Activated T-helper 1 cell treated with anti-CD3 and anti-CD28 coated beads, Interleukin-12 subunit alpha, Interleukin-12 subunit beta, Interleukin-2, Interleukin-4 antibody, amounts not matched to agents 30 ng/mL and 10 ng/mL and 1 ng/mL, durations not matched to agents 14 hours and 24 hours and 36 hours (primary cell): Measurements from ENCODE around the gene GRIA3. TPM values are rescaled to one million over a fixed set of nuclear protein-coding genes. Genes with fewer than 3 reads are reported as not detected.
"Not testable (repeated sequence)": the region's sequence is repeated elsewhere in the genome, so short reads cannot be mapped to it uniquely, and the experiment has no call there.

Experiments
- DNase-seq: peaks from one replicate; pipeline ENCODE4 v3.0.0; 2021; ENCODE audit warnings: low spot score
- H3K27ac Mint-ChIP-seq: one replicate; pipeline ENCODE4 v1.8.0; 2021; ENCODE audit warnings: mild to moderate bottlenecking, mixed read lengths
- H3K27me3 Mint-ChIP-seq: one replicate; pipeline ENCODE4 v1.8.0; 2022; ENCODE audit warnings: mild to moderate bottlenecking, moderate library complexity, mixed read lengths; ENCODE audit not compliant: insufficient read depth
- H3K36me3 Mint-ChIP-seq: one replicate; pipeline ENCODE4 v1.8.0; 2021; ENCODE audit warnings: low read depth, mixed read lengths
- H3K4me1 Mint-ChIP-seq: one replicate; pipeline ENCODE4 v1.8.0; 2021; ENCODE audit warnings: low read depth, mixed read lengths
- H3K4me3 Mint-ChIP-seq: one replicate; pipeline ENCODE4 v1.8.0; 2021; ENCODE audit warnings: mild to moderate bottlenecking, moderate library complexity, mixed read lengths
- H3K9me3 Mint-ChIP-seq: one replicate; pipeline ENCODE4 v1.8.0; 2021; ENCODE audit warnings: mixed read lengths
- intact Hi-C: fragments of 100-400 bp; cut with micrococcal nuclease; formaldehyde crosslinking; loops from one replicate; pipeline ENCODE4 v1.15.1; 2024
- total RNA-seq: library from RNA; stranded (reverse); gene quantifications from 2 replicates; pipeline ENCODE4 v1.2.3, GENCODE V29; 2022

The GRIA3 gene
- total RNA-seq, 1 donor from 2014 or later = not detected

DNA sequence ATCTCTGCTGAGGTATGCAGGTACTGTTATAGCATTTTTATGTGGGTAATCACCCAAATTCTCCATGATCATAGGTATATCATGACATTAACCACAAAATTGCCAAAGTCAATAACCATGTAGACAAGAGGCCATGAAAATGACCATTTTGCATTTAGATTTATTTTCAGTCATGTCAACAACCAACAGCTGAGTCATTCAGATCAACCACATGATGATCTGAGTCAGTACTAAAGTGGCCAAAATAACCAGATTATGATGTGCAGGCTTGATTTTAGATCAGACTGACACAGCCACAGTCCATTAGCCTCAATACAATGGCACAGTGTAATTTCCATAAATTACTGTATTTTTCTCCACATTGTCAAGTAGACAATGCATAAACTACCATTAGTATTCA lies 240.5 kb downstream of the GRIA3 start:
- intact Hi-C loops = no loop called here
- H3K9me3 Mint-ChIP-seq = no peaks in the 10 kb centered on the region

DNA sequence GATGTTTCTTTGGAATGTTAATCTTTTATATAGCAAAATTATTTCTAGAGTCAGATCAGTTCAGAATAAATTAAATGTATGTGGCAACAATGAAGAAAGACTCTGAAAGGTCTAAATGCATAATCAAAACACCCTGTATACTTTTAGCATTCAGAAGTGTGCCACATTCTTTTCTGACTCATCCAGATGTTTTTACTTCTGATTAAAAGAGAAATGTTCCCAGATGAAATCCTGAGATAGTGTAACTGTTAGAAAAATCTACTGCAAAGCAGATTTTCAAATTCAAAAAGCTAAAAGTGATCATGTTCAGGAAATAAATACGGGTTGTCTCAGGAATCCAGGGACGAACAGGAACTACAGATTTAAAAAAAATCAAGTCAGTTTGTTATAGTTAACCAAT lies 241.4 kb downstream of the GRIA3 start:
- H3K4me3 Mint-ChIP-seq = no peak overlapping the region
- intact Hi-C loops = no loop called here
- DNase-seq = no peak
- no peaks in the 10 kb centered on the region for H3K36me3 Mint-ChIP-seq
- no peaks in the 10 kb centered on the region for H3K4me1 Mint-ChIP-seq
- no peak overlapping the region for H3K27ac Mint-ChIP-seq
- no peaks in the 10 kb centered on the region for H3K9me3 Mint-ChIP-seq
- peaks cover 2% of the 10 kb centered on the region for H3K27me3 Mint-ChIP-seq

More for the DNA sequence above, 240.5 kb downstream of the GRIA3 start:
- Mint-ChIP-seq H3K4me3 (no peak overlapping the region), H3K4me1 (no peaks in the 10 kb centered on the region), H3K27ac (no peak overlapping the region), H3K36me3 (no peaks in the 10 kb centered on the region), H3K27me3 (peaks cover 2% of the 10 kb centered on the region)
- DNase-seq = no peak

- H3K27ac Mint-ChIP-seq = no peak overlapping the region
- H3K27me3 Mint-ChIP-seq = peaks cover 2% of the 10 kb centered on the region
- no peak overlapping the region for H3K4me3 Mint-ChIP-seq
- no peaks in the 10 kb centered on the region for H3K9me3 Mint-ChIP-seq
- no peaks in the 10 kb centered on the region for H3K36me3 Mint-ChIP-seq
- intact Hi-C loops = no loop called here
- no peak for DNase-seq
- H3K4me1 Mint-ChIP-seq = no peaks in the 10 kb centered on the region
Observed at GRCh38 chrX:123425904-123426303, 241.8 kb downstream of the GRIA3 start.

DNA sequence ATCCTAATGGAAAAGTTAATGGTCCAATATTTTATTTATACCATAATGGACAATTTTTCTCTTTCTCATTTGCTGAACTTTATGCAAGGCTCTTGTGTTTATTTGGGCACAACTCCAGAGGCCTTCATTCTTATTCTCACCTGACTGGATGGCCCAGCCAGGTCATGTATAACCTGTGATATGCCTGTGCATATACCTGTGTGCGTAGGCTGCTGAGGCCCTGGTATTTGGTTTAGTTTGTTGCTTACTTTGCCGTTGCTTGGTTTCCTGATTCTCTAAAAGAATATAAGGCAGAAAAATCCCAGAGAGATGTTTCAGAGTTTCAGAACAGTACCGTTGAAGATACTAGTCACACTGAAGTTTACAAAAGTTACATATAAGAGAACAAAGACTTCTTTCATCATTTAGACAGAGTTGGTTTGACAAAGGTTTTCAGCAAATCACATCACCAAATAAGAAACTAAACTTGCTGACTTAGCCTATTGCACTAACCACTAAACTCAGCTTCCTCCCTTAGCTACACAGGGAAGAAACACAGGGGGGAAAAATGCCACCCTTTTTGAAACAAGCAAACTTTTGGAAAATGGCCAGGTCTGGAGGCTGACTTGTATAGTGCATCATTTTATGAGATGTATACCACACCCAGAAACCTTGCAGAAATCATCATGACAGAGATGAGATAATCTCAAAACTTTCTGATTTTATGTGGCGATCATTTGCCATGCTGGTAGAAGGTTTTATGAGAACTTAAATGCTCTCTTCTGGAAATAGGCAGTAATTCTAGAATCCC lies 248.5 kb downstream of the GRIA3 start:
- H3K4me1 Mint-ChIP-seq = no peaks in the 10 kb centered on the region
- intact Hi-C loops = no loop called here
- H3K27me3 Mint-ChIP-seq = peaks cover 2% of the 10 kb centered on the region
- H3K4me3 Mint-ChIP-seq = no peak overlapping the region
- DNase-seq = no peak
- no peaks in the 10 kb centered on the region for H3K36me3 Mint-ChIP-seq
- H3K27ac Mint-ChIP-seq = no peak overlapping the region
- no peaks in the 10 kb centered on the region for H3K9me3 Mint-ChIP-seq

DNA sequence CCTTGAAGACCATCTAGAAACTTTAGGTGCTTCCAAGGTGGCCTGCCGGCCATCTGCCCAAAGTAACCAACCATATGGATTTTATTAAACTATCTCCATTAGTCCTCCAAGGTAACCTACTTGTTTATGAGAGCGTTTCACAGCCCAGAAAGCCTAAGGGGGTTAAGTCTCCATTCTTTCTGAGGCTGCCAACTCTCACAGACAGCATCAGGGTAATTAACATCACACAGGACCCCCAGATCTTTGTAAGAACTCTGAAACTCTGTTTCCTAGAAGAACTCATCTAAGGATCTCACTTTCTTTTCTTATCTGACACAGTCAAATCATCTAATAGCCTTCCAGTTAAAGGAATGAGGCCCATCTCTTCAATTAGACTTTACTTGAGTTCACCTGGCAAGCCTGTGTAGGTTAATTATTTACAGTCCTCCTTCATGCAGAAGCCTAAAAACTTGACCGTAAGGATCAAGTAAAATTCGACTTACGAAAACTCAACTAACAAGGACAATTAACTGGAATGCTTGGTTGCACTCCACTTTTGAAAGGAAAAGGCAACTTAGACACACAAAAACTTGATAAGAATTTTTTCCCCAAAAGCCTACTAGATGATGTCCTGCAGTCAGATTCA lies 252.5 kb downstream of the GRIA3 start:
- Mint-ChIP-seq H3K27ac (no peak overlapping the region), H3K9me3 (no peaks in the 10 kb centered on the region), H3K27me3 (no peaks in the 10 kb centered on the region), H3K4me3 (no peak overlapping the region), H3K4me1 (no peaks in the 10 kb centered on the region), H3K36me3 (no peaks in the 10 kb centered on the region)
- intact Hi-C loops = no loop called here
- DNase-seq = no peak

DNA sequence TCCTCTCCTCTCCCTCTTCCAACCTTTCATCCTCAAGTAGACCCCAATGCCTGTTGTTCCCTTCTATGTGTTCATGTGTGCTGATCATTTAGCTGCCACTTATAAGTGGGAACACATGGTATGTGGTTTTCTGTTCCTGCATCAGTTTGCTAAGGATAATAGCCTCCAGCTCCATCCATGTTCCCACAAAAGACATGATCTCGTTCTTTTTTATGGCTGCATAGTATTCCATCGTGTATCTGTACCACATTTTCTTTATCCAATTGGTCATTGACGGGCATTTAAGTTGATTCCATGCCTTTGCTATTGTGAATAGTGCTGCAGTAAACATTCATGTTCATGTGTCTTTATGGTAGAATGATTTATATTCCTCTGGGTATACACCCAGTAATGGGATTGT lies 255.8 kb downstream of the GRIA3 start:
- H3K4me3 Mint-ChIP-seq, H3K9me3 Mint-ChIP-seq, H3K27ac Mint-ChIP-seq, DNase-seq, H3K4me1 Mint-ChIP-seq, H3K36me3 Mint-ChIP-seq, H3K27me3 Mint-ChIP-seq, intact Hi-C loops: not testable (repeated sequence)

DNA sequence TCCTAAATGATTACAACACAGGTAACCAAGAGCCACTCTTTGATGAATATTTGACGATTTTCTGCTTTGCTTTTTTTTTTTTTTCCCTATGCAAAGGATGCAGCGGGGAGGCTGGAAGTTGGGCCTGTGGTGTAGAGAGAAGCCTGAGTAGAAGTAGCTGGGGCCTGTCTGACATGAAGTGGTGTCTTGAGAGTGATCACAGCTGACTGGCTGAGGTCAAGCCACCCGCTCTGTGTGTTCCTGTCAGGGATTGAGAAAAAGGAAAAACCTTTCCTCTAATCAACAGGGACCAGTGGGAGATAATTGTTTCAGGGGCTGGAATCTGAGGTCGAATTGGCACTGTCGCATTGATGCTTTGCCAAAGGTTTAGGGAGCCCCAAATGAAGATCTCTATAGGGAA lies 258.7 kb downstream of the GRIA3 start:
- H3K4me1 Mint-ChIP-seq = no peaks in the 10 kb centered on the region
- H3K27me3 Mint-ChIP-seq = peaks cover 1% of the 10 kb centered on the region
- no peak overlapping the region for H3K4me3 Mint-ChIP-seq
- no peak overlapping the region for H3K27ac Mint-ChIP-seq
- intact Hi-C loops = no loop called here
- DNase-seq = no peak
- H3K9me3 Mint-ChIP-seq = no peaks in the 10 kb centered on the region
- no peaks in the 10 kb centered on the region for H3K36me3 Mint-ChIP-seq

DNA sequence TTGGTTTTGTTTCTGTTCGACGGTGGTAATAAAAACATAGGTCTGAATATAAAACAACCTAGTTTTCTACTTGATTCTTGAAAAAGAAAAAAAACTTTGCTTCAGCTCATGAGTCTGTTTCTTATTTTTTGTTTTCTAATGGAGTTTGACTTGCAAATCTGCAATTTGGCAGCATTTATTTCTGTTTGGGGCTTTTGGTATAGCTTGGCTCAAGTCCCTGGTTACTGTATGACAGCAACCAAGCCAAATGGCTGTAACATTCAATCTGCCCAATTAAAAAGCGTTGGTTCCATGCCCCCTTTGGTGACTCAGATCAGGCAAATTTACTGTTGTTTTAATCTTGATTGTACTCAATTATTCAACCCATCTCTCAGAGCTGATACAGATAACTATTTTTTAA lies 263.4 kb downstream of the GRIA3 start:
- Mint-ChIP-seq H3K4me3 (no peak overlapping the region), H3K27me3 (peaks cover 1% of the 10 kb centered on the region), H3K27ac (no peak overlapping the region), H3K36me3 (no peaks in the 10 kb centered on the region), H3K4me1 (no peaks in the 10 kb centered on the region), H3K9me3 (no peaks in the 10 kb centered on the region)
- DNase-seq = no peak
- intact Hi-C loops = no loop called here

DNA sequence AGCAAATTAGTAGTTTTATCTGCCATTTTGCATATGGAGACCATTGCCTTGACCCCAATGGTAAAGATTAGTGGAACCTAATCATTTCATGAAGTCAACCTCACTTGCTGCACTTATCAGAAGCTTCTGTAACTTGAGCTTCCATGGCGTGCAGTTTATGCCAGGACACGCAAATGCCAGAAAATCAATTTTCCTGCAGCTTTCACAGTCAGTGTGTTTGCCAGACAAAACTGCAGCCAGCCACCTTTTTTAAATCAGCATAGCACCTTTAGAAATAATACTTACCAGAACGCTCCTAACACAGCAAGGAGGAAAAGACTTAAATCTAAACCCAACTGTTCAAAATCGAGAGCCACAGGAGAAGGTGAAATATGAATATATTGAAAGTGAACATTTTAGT lies 265.3 kb downstream of the GRIA3 start:
- no peak for DNase-seq
- intact Hi-C loops = no loop called here
- Mint-ChIP-seq H3K9me3 (no peaks in the 10 kb centered on the region), H3K27ac (no peak overlapping the region), H3K36me3 (no peaks in the 10 kb centered on the region), H3K27me3 (peaks cover 1% of the 10 kb centered on the region), H3K4me3 (no peak overlapping the region), H3K4me1 (no peaks in the 10 kb centered on the region)

GRCh38 chrX:123450222-123450621 lies 266.1 kb downstream of the GRIA3 start:
- intact Hi-C loops = no loop called here
- H3K4me1 Mint-ChIP-seq = no peaks in the 10 kb centered on the region
- DNase-seq = no peak
- no peaks in the 10 kb centered on the region for H3K36me3 Mint-ChIP-seq
- H3K27me3 Mint-ChIP-seq = peaks cover 1% of the 10 kb centered on the region
- no peaks in the 10 kb centered on the region for H3K9me3 Mint-ChIP-seq
- H3K27ac Mint-ChIP-seq = no peak overlapping the region
- no peak overlapping the region for H3K4me3 Mint-ChIP-seq

DNA sequence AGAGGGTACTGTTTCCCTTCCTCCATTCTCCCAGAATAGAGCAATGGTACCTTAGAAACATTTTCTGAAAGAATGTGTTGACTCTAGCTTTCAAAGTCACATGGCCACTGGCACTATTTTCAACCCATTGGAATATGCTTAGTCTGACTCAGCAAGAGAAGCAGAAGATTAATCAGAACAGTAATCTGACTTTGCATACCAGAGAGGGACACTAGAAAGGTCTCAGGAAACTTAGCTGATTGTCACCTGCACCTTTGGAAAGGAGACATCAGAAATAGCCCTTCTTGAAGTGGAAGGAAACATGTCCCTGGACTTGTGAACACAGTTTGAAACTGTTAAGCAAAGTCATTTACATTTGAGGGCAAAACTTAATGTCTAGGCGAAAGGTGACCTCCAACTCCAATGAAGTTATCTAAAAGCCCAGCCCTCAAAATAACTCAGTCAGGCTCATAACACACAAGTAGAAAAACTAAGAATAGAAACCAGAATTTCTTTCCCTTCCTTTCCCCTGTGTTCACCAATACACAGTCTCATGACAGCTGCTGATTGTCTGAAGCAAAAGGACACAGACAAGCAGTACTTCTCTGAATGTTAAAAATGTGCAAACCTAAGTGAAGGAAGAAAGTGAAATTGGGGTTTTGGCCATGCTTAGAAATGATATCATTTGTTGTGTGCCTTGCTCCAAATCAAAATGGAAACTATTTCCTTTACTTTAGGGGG lies 270.8 kb downstream of the GRIA3 start:
- intact Hi-C loops = no loop called here
- Mint-ChIP-seq H3K4me1 (no peaks in the 10 kb centered on the region), H3K4me3 (no peak overlapping the region), H3K9me3 (no peaks in the 10 kb centered on the region), H3K36me3 (no peaks in the 10 kb centered on the region), H3K27ac (no peak overlapping the region), H3K27me3 (peaks cover 2% of the 10 kb centered on the region)
- no peak for DNase-seq

- Mint-ChIP-seq H3K27ac (no peak overlapping the region), H3K4me1 (no peaks in the 10 kb centered on the region), H3K9me3 (no peaks in the 10 kb centered on the region), H3K27me3 (peaks cover 2% of the 10 kb centered on the region), H3K36me3 (no peaks in the 10 kb centered on the region), H3K4me3 (no peak overlapping the region)
- intact Hi-C loops = no loop called here
- DNase-seq = no peak
Observed at GRCh38 chrX:123455693-123456092, 271.6 kb downstream of the GRIA3 start.

DNA sequence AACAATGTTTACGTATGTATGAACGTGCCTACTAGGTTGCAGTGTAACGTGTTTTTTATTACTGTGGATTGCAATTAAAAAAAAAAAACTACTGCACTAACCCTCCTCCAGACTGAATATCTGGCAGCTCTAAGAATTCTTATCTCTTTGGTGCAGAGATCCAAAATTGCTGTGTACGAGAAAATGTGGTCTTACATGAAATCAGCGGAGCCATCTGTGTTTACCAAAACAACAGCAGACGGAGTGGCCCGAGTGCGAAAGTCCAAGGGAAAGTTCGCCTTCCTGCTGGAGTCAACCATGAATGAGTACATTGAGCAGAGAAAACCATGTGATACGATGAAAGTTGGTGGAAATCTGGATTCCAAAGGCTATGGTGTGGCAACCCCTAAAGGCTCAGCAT lies 280.6 kb downstream of the GRIA3 start:
- intact Hi-C loops = no loop called here
- Mint-ChIP-seq H3K9me3 (no peaks in the 10 kb centered on the region), H3K27ac (no peak overlapping the region), H3K4me3 (no peak overlapping the region), H3K4me1 (no peaks in the 10 kb centered on the region), H3K36me3 (no peaks in the 10 kb centered on the region), H3K27me3 (no peaks in the 10 kb centered on the region)
- DNase-seq = no peak
